ENCODE data around the gene BIRC3. TPM values are rescaled to one million over a fixed set of nuclear protein-coding genes. Genes with fewer than 3 reads are reported as not detected.

BIRC3 gene
- polyA plus RNA-seq, 1 donor (not counting 4 experiments of a cell fraction or from before 2014, with no cell fraction given), result 2.1 TPM

GRCh38 chr11:102323542-102324251 is 6.4 kb downstream of the BIRC3 start:
- FAIRE-seq, result peak; percentile 78
- H3K4me3 ChIP-seq (ENCODE audit: control insufficient read depth in 2 of 3, extremely low read depth in 1 of 3, insufficient read depth in 2 of 3, low read depth in 1 of 3, low read length in 3 of 3), result no peak overlapping the region
- peaks cover 24% of the 10 kb centered on the region for H3K4me1 ChIP-seq (ENCODE audit: control insufficient read depth, extremely low read depth, insufficient read depth, low read length)
- H3K79me2 ChIP-seq (ENCODE audit: control insufficient read depth, insufficient read depth, low read length), result no peaks in the 10 kb centered on the region
- no peak for DNase-seq (ENCODE audit: low read depth, low spot score)
- H3K9me1 ChIP-seq (ENCODE audit: control insufficient read depth, extremely low read depth, insufficient read depth, low read length), result no peaks in the 10 kb centered on the region
- H3K4me2 ChIP-seq (ENCODE audit: control insufficient read depth, extremely low read depth, insufficient read depth, low read depth, low read length), result peak overlapping the region; percentile 17
- no peak overlapping the region for H3K9ac ChIP-seq (ENCODE audit: control insufficient read depth, extremely low read depth, insufficient read depth, low read length)
- no peaks in the 10 kb centered on the region for H3K9me3 ChIP-seq (ENCODE audit: control insufficient read depth, low read depth, low read length)
- H3K27ac ChIP-seq (ENCODE audit: control insufficient read depth, insufficient read depth, low read length), result no peak overlapping the region
- H3K27me3 ChIP-seq (ENCODE audit: control insufficient read depth, extremely low read depth, insufficient read depth, low read length), result no peaks in the 10 kb centered on the region
- TF ChIP-seq EZH2 (IDR thresholded peaks at IDR 0.05; ENCODE audit: low read length) (no peak), CTCF (optimal IDR thresholded peaks at IDR 0.05 in 1 of 3, IDR thresholded peaks at IDR 0.05 in 1 of 3, conservative IDR thresholded peaks at IDR 0.05 in 1 of 3; ENCODE audit: extremely low read depth in 1 of 3, insufficient read depth in 2 of 3, low read length in 3 of 3) (no peak)
- dilution Hi-C loops (cut with MboI; ENCODE audit: extremely low pct_ligation_motif_present, low sequenced_read_pairs), result no loop called here
- H2AFZ ChIP-seq (ENCODE audit: control insufficient read depth, low read length), result no peak overlapping the region
- no peaks in the 10 kb centered on the region for H3K36me3 ChIP-seq (ENCODE audit: control insufficient read depth in 2 of 2, extremely low read depth in 1 of 2, insufficient read depth in 2 of 2, low read length in 2 of 2)
- no peaks in the 10 kb centered on the region for H4K20me1 ChIP-seq (ENCODE audit: control insufficient read depth, extremely low read depth, insufficient read depth, low read length)

GRCh38 chr11:102325088-102325487 is 7.8 kb downstream of the BIRC3 start:
- no peaks in the 10 kb centered on the region for H3K27me3 ChIP-seq (ENCODE audit: control insufficient read depth, extremely low read depth, insufficient read depth, low read length)
- peaks cover 0 to 2% of the 10 kb centered on the region in 2 experiments for H3K36me3 ChIP-seq (ENCODE audit: control insufficient read depth in 2 of 2, extremely low read depth in 1 of 2, insufficient read depth in 2 of 2, low read length in 2 of 2)
- H2AFZ ChIP-seq (ENCODE audit: control insufficient read depth, low read length), result no peak overlapping the region
- no peaks in the 10 kb centered on the region for H3K9me1 ChIP-seq (ENCODE audit: control insufficient read depth, extremely low read depth, insufficient read depth, low read length)
- no peaks in the 10 kb centered on the region for H3K9me3 ChIP-seq (ENCODE audit: control insufficient read depth, low read depth, low read length)
- H3K4me2 ChIP-seq (ENCODE audit: control insufficient read depth, extremely low read depth, insufficient read depth, low read depth, low read length), result no peak overlapping the region
- no peak overlapping the region for H3K9ac ChIP-seq (ENCODE audit: control insufficient read depth, extremely low read depth, insufficient read depth, low read length)
- H3K4me3 ChIP-seq (ENCODE audit: control insufficient read depth in 2 of 3, extremely low read depth in 1 of 3, insufficient read depth in 2 of 3, low read depth in 1 of 3, low read length in 3 of 3), result no peak overlapping the region
- no peak overlapping the region for H3K27ac ChIP-seq (ENCODE audit: control insufficient read depth, insufficient read depth, low read length)
- H3K79me2 ChIP-seq (ENCODE audit: control insufficient read depth, insufficient read depth, low read length), result no peaks in the 10 kb centered on the region
- FAIRE-seq (no peak), DNase-seq (ENCODE audit: low read depth, low spot score) (no peak)
- no peaks in the 10 kb centered on the region for H4K20me1 ChIP-seq (ENCODE audit: control insufficient read depth, extremely low read depth, insufficient read depth, low read length)
- TF ChIP-seq CTCF (optimal IDR thresholded peaks at IDR 0.05 in 1 of 3, IDR thresholded peaks at IDR 0.05 in 1 of 3, conservative IDR thresholded peaks at IDR 0.05 in 1 of 3; ENCODE audit: extremely low read depth in 1 of 3, insufficient read depth in 2 of 3, low read length in 3 of 3) (no peak), EZH2 (IDR thresholded peaks at IDR 0.05; ENCODE audit: low read length) (no peak)
- peaks cover 23% of the 10 kb centered on the region for H3K4me1 ChIP-seq (ENCODE audit: control insufficient read depth, extremely low read depth, insufficient read depth, low read length)
- dilution Hi-C loops (cut with MboI; ENCODE audit: extremely low pct_ligation_motif_present, low sequenced_read_pairs), result no loop called here

All from keratinocyte (primary cell).